Glutamatergic neuron (in vitro differentiated cells): ENCODE measurements around the gene DENND6A. TPM values are rescaled to one million over a fixed set of nuclear protein-coding genes. Genes with fewer than 3 reads are reported as not detected.

Experiments used
- DNase-seq: peaks from one replicate; pipeline ENCODE4 v3.0.0; 2022
- H3K27ac Mint-ChIP-seq: one replicate; pipeline ENCODE4 v1.8.0; 2020; ENCODE audit warnings: mild to moderate bottlenecking, mixed read lengths, inconsistent platforms; ENCODE audit not compliant: unreplicated experiment
- H3K27me3 Mint-ChIP-seq: one replicate; pipeline ENCODE4 v1.8.0; 2020; ENCODE audit warnings: mild to moderate bottlenecking, moderate library complexity, mixed read lengths, inconsistent platforms; ENCODE audit not compliant: unreplicated experiment
- H3K36me3 Mint-ChIP-seq: one replicate; pipeline ENCODE4 v1.8.0; 2020; ENCODE audit warnings: mild to moderate bottlenecking, mixed read lengths, inconsistent platforms; ENCODE audit not compliant: unreplicated experiment
- H3K4me1 Mint-ChIP-seq: one replicate; pipeline ENCODE4 v1.8.0; 2020; ENCODE audit warnings: mild to moderate bottlenecking, low read depth, mixed read lengths, inconsistent platforms; ENCODE audit not compliant: unreplicated experiment
- H3K4me3 Mint-ChIP-seq: one replicate; pipeline ENCODE4 v1.8.0; 2020; ENCODE audit warnings: mild to moderate bottlenecking, mixed read lengths, inconsistent platforms; ENCODE audit not compliant: unreplicated experiment
- H3K9me3 Mint-ChIP-seq: one replicate; pipeline ENCODE4 v1.8.0; 2020; ENCODE audit warnings: mild to moderate bottlenecking, moderate library complexity, mixed read lengths, inconsistent platforms; ENCODE audit not compliant: unreplicated experiment
- CTCF ChIP-seq: fragments of 200-600 bp; sonication (generic); IDR thresholded peaks from one replicate; pipeline ENCODE4 v1.5.0; 2021; ENCODE audit not compliant: partially characterized antibody, unreplicated experiment
- total RNA-seq: library from RNA; stranded (reverse); fragmentation: NEBNext Ultra II Directional; extraction: Animal tissue kit (Norgen Biotek cat#: 25700); gene quantifications from one replicate; pipeline ENCODE4 v1.2.1, GENCODE V29; 2021; ENCODE audit not compliant: unreplicated experiment

Gene DENND6A
- total RNA-seq, 1 donor from 2014 or later: 20.5 TPM

GRCh38 chr3:57733790-57734189, 40.9 kb upstream of the DENND6A start:
- DNase-seq: no peak
- Mint-ChIP-seq H3K36me3 (no peaks in the 10 kb centered on the region), H3K4me3 (no peak overlapping the region), H3K27me3 (no peaks in the 10 kb centered on the region), H3K9me3 (peaks cover 1% of the 10 kb centered on the region), H3K27ac (no peak overlapping the region), H3K4me1 (no peaks in the 10 kb centered on the region)
- TF ChIP-seq CTCF: no peak

GRCh38 chr3:57731311-57731710, 38.4 kb upstream of the DENND6A start:
- TF ChIP-seq CTCF: no peak
- no peaks in the 10 kb centered on the region for H3K36me3 Mint-ChIP-seq
- peaks cover 1% of the 10 kb centered on the region for H3K9me3 Mint-ChIP-seq
- H3K27me3 Mint-ChIP-seq: no peaks in the 10 kb centered on the region
- no peak overlapping the region for H3K27ac Mint-ChIP-seq
- DNase-seq: no peak
- H3K4me3 Mint-ChIP-seq: no peak overlapping the region
- no peaks in the 10 kb centered on the region for H3K4me1 Mint-ChIP-seq

GRCh38 chr3:57730682-57731081, 37.8 kb upstream of the DENND6A start:
- Mint-ChIP-seq H3K9me3 (peaks cover 1% of the 10 kb centered on the region), H3K4me1 (no peaks in the 10 kb centered on the region), H3K27me3 (no peaks in the 10 kb centered on the region), H3K4me3 (no peak overlapping the region), H3K27ac (no peak overlapping the region), H3K36me3 (no peaks in the 10 kb centered on the region)
- no peak for TF ChIP-seq CTCF
- no peak for DNase-seq

GRCh38 chr3:57729334-57730045, 36.6 kb upstream of the DENND6A start:
- H3K9me3 Mint-ChIP-seq: peaks cover 1% of the 10 kb centered on the region
- no peaks in the 10 kb centered on the region for H3K36me3 Mint-ChIP-seq
- DNase-seq: no peak
- H3K27ac Mint-ChIP-seq: no peak overlapping the region
- no peaks in the 10 kb centered on the region for H3K27me3 Mint-ChIP-seq
- no peak overlapping the region for H3K4me3 Mint-ChIP-seq
- H3K4me1 Mint-ChIP-seq: no peaks in the 10 kb centered on the region
- no peak for TF ChIP-seq CTCF

- Mint-ChIP-seq H3K9me3 (peaks cover 1% of the 10 kb centered on the region), H3K4me1 (no peaks in the 10 kb centered on the region), H3K4me3 (no peak overlapping the region), H3K36me3 (no peaks in the 10 kb centered on the region), H3K27ac (no peak overlapping the region), H3K27me3 (no peaks in the 10 kb centered on the region)
- TF ChIP-seq CTCF: no peak
- no peak for DNase-seq
Measured at GRCh38 chr3:57727106-57727505, 34.2 kb upstream of the DENND6A start.
